ENCODE measurements around the gene SOX18. TPM values are rescaled to one million over a fixed set of nuclear protein-coding genes. Genes with fewer than 3 reads are reported as not detected.

Gene SOX18
- total RNA-seq, 1 experiment from 2014 or later = 0.92 TPM

DNA sequence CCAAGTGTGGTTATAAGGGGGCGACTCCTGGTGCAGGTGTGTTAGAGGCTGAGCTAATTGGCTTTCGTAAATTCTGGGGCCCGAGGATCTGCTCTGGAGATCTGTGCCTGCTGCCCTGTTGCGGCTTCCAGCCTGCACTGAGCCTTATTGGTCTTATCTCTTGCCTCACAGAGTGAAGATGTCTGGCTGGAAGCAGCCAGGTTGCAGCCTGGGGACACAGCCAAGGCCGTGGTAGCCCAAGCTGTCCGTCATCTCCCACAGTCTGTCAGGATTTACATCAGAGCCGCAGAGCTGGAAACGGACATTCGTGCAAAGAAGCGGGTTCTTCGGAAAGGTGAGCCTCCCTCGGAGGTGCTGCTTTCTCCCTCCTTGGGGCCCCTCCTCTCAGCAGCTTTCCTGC, 48.5 kb downstream of the SOX18 start:
- Histone ChIP-seq H3K36me3 (peaks cover 83% of the 10 kb centered on the region), H3K9me3 (no peaks in the 10 kb centered on the region), H3K27me3 (no peaks in the 10 kb centered on the region), H3K4me3 (no peak overlapping the region)
- DNase-seq = no peak

Other genes starting within 250 kb of the SOX18 start
- gene ZBTB46, start 218.4 kb downstream of the SOX18 start, total RNA-seq (2014; rRNA removed; shearing (Covaris generic); ENCODE audit: low replicate concordance) = 5.5 and 15.9 TPM in 2 replicates
- not detected in 2 replicates for gene ABHD16B, start 188.1 kb downstream of the SOX18 start, total RNA-seq (2014; rRNA removed; shearing (Covaris generic); ENCODE audit: low replicate concordance)
- gene TPD52L2, start 184.4 kb downstream of the SOX18 start, total RNA-seq (2014; rRNA removed; shearing (Covaris generic); ENCODE audit: low replicate concordance) = 185 and 192 TPM in 2 replicates
- 69.3 and 92.0 TPM in 2 replicates for gene DNAJC5, start 154.5 kb downstream of the SOX18 start, total RNA-seq (2014; rRNA removed; shearing (Covaris generic); ENCODE audit: low replicate concordance)
- gene UCKL1, start 93.2 kb downstream of the SOX18 start, total RNA-seq (2014; rRNA removed; shearing (Covaris generic); ENCODE audit: low replicate concordance) = 17.1 and 35.9 TPM in 2 replicates
- gene ZNF512B, start 79.7 kb downstream of the SOX18 start, total RNA-seq (2014; rRNA removed; shearing (Covaris generic); ENCODE audit: low replicate concordance) = 14.4 and 20.8 TPM in 2 replicates
- 0.07 and 3.9 TPM in 2 replicates for gene SAMD10, start 70.0 kb downstream of the SOX18 start, total RNA-seq (2014; rRNA removed; shearing (Covaris generic); ENCODE audit: low replicate concordance)
- 96.5 and 126 TPM in 2 replicates for gene PRPF6, start 68.5 kb downstream of the SOX18 start, total RNA-seq (2014; rRNA removed; shearing (Covaris generic); ENCODE audit: low replicate concordance)
- 0.95 and 1.3 TPM in 2 replicates for gene C20orf204, start 13.5 kb downstream of the SOX18 start, total RNA-seq (2014; rRNA removed; shearing (Covaris generic); ENCODE audit: low replicate concordance)
- gene TCEA2, start 13.6 kb upstream of the SOX18 start, total RNA-seq (2014; rRNA removed; shearing (Covaris generic); ENCODE audit: low replicate concordance) = 37.8 and 48.0 TPM in 2 replicates
- 20.2 and 40.9 TPM in 2 replicates for gene RGS19, start 29.9 kb upstream of the SOX18 start, total RNA-seq (2014; rRNA removed; shearing (Covaris generic); ENCODE audit: low replicate concordance)
- 1.2 and 3.9 TPM in 2 replicates for gene OPRL1, start 30.4 kb upstream of the SOX18 start, total RNA-seq (2014; rRNA removed; shearing (Covaris generic); ENCODE audit: low replicate concordance)
- 5.0 and 9.9 TPM in 2 replicates for gene LKAAEAR1, start 34.8 kb upstream of the SOX18 start, total RNA-seq (2014; rRNA removed; shearing (Covaris generic); ENCODE audit: low replicate concordance)
- gene NPBWR2, start 57.9 kb upstream of the SOX18 start, total RNA-seq (2014; rRNA removed; shearing (Covaris generic); ENCODE audit: low replicate concordance) = not detected in 2 replicates
- not detected in 2 replicates for gene MYT1, start 114.8 kb upstream of the SOX18 start, total RNA-seq (2014; rRNA removed; shearing (Covaris generic); ENCODE audit: low replicate concordance)
- 42.4 and 79.3 TPM in 2 replicates for gene PCMTD2, start 206.1 kb upstream of the SOX18 start, total RNA-seq (2014; rRNA removed; shearing (Covaris generic); ENCODE audit: low replicate concordance)

All from MG63 (cell line).